ENCODE data around the gene EXOG. TPM values are rescaled to one million over a fixed set of nuclear protein-coding genes. Genes with fewer than 3 reads are reported as not detected.

The EXOG gene
- total and polyA plus RNA-seq, 2 donors (not counting 1 experiment from before 2014, with no cell fraction given) = 8.8 to 36.8 TPM

GRCh38 chr3:38551026-38551832 lies 55.1 kb downstream of the EXOG start:
- Histone ChIP-seq H3K27me3 (replicated peaks in 1 of 4; ENCODE audit: control extremely low read depth in 1 of 4, control insufficient read depth in 3 of 4, insufficient read depth in 4 of 4, low read length in 3 of 4) (peaks cover 0 to 6% (median 0%) of the 10 kb centered on the region in 4 experiments), H3K9me3 (ENCODE audit: control extremely low read depth in 1 of 3, control insufficient read depth in 2 of 3, insufficient read depth in 1 of 3, low read length in 2 of 3) (peaks cover 0 to 11% (median 0%) of the 10 kb centered on the region in 3 donors), H3K79me2 (ENCODE audit: control insufficient read depth, insufficient read depth, low read length) (no peaks in the 10 kb centered on the region), H2AFZ (ENCODE audit: insufficient read depth, low read depth, low read length, poor library complexity, severe bottlenecking) (no peak overlapping the region), H3K9ac (ENCODE audit: low read length) (no peak overlapping the region), H3K27ac (ENCODE audit: low read length in 2 of 2) (no peak overlapping the region), H4K20me1 (ENCODE audit: control insufficient read depth, insufficient read depth, low read length, poor library complexity, severe bottlenecking) (no peaks in the 10 kb centered on the region), H3K4me2 (replicated peaks; ENCODE audit: low read depth, low read length, poor library complexity, severe bottlenecking) (no peak overlapping the region), H3K4me3 (ENCODE audit: control extremely low read depth in 1 of 5, extremely low read depth in 1 of 5, insufficient read depth in 1 of 5, low read depth in 2 of 5, low read length in 4 of 5) (no peak overlapping the region), H3K36me3 (replicated peaks in 1 of 2; ENCODE audit: control extremely low read depth in 1 of 2, control insufficient read depth in 1 of 2, extremely low read depth in 1 of 2, insufficient read depth in 2 of 2, low read length in 1 of 2) (no peaks in the 10 kb centered on the region), H3K4me1 (ENCODE audit: control insufficient read depth in 2 of 2, insufficient read depth in 2 of 2, low read length in 2 of 2) (no peaks in the 10 kb centered on the region)
- intact Hi-C loops (cut with micrococcal nuclease) = no loop called here
- H3K27me3 Mint-ChIP-seq = peaks cover 10% of the 10 kb centered on the region
- ChIA-PET CTCF (no interaction called here), POLR2A (no interaction called here)
- 95% methylated on average over 29 of the region's 30 CpGs for WGBS (ENCODE audit: insufficient coverage)
- DNase-seq (no peak), ATAC-seq (ENCODE audit: low read depth) (no peak)
- TF ChIP-seq EZH2 (IDR thresholded peaks at IDR 0.05; ENCODE audit: borderline replicate concordance, insufficient read depth, low read depth, low read length, poor library complexity, severe bottlenecking) = no peak
- TF ChIP-seq, protein P1, sequence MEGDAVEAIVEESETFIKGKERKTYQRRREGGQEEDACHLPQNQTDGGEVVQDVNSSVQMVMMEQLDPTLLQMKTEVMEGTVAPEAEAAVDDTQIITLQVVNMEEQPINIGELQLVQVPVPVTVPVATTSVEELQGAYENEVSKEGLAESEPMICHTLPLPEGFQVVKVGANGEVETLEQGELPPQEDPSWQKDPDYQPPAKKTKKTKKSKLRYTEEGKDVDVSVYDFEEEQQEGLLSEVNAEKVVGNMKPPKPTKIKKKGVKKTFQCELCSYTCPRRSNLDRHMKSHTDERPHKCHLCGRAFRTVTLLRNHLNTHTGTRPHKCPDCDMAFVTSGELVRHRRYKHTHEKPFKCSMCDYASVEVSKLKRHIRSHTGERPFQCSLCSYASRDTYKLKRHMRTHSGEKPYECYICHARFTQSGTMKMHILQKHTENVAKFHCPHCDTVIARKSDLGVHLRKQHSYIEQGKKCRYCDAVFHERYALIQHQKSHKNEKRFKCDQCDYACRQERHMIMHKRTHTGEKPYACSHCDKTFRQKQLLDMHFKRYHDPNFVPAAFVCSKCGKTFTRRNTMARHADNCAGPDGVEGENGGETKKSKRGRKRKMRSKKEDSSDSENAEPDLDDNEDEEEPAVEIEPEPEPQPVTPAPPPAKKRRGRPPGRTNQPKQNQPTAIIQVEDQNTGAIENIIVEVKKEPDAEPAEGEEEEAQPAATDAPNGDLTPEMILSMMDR (IDR thresholded peaks at IDR 0.05) = no peak
- no peaks in the 10 kb centered on the region for H3K4me1 Mint-ChIP-seq
- no peak overlapping the region for H3K4me3 Mint-ChIP-seq
- no peak overlapping the region for H3K27ac Mint-ChIP-seq
- peaks cover 4% of the 10 kb centered on the region for H3K9me3 Mint-ChIP-seq (ENCODE audit: insufficient read depth)

DNA sequence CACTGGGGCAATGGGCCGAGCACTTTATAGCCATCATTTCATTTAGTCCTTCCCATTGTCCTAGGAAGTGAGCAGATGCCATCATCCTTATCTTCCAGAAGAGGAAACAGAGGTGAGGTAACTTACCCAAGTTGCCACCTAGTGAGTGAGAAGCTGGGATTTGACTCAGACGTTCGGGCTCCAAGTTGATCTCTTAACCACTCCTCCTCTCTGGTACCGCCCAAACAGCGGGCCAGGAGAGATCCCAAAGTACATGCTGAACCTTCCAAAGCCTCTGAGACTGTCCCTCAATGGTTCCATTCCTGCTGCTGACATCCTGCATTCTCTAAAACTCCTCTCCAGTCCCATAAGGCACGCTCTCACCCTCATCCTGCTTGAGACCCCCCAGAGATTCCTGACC lies 56.2 kb downstream of the EXOG start:
- no peak for TF ChIP-seq EZH2 (IDR thresholded peaks at IDR 0.05; ENCODE audit: borderline replicate concordance, insufficient read depth, low read depth, low read length, poor library complexity, severe bottlenecking)
- intact Hi-C loops (cut with micrococcal nuclease) = no loop called here
- Mint-ChIP-seq H3K4me3 (no peak overlapping the region), H3K4me1 (no peaks in the 10 kb centered on the region), H3K9me3 (ENCODE audit: insufficient read depth) (peaks cover 4% of the 10 kb centered on the region), H3K27me3 (peaks cover 16% of the 10 kb centered on the region), H3K27ac (no peak overlapping the region)
- Histone ChIP-seq H3K36me3 (replicated peaks in 1 of 2; ENCODE audit: control extremely low read depth in 1 of 2, control insufficient read depth in 1 of 2, extremely low read depth in 1 of 2, insufficient read depth in 2 of 2, low read length in 1 of 2) (no peaks in the 10 kb centered on the region), H3K79me2 (ENCODE audit: control insufficient read depth, insufficient read depth, low read length) (no peaks in the 10 kb centered on the region), H2AFZ (ENCODE audit: insufficient read depth, low read depth, low read length, poor library complexity, severe bottlenecking) (no peak overlapping the region), H3K9ac (ENCODE audit: low read length) (no peak overlapping the region), H3K4me1 (ENCODE audit: control insufficient read depth in 2 of 2, insufficient read depth in 2 of 2, low read length in 2 of 2) (no peaks in the 10 kb centered on the region), H4K20me1 (ENCODE audit: control insufficient read depth, insufficient read depth, low read length, poor library complexity, severe bottlenecking) (no peaks in the 10 kb centered on the region), H3K27ac (ENCODE audit: low read length in 2 of 2) (no peak overlapping the region), H3K4me2 (replicated peaks; ENCODE audit: low read depth, low read length, poor library complexity, severe bottlenecking) (no peak overlapping the region), H3K27me3 (replicated peaks in 1 of 4; ENCODE audit: control extremely low read depth in 1 of 4, control insufficient read depth in 3 of 4, insufficient read depth in 4 of 4, low read length in 3 of 4) (peaks cover 0 to 6% (median 0%) of the 10 kb centered on the region in 4 experiments), H3K9me3 (ENCODE audit: control extremely low read depth in 1 of 3, control insufficient read depth in 2 of 3, insufficient read depth in 1 of 3, low read length in 2 of 3) (peaks cover 0 to 11% (median 0%) of the 10 kb centered on the region in 3 donors), H3K4me3 (ENCODE audit: control extremely low read depth in 1 of 5, extremely low read depth in 1 of 5, insufficient read depth in 1 of 5, low read depth in 2 of 5, low read length in 4 of 5) (no peak overlapping the region)
- DNase-seq (no peak), ATAC-seq (ENCODE audit: low read depth) (no peak)
- 78% methylated on average over 5 of the region's 6 CpGs for WGBS (ENCODE audit: insufficient coverage)
- CTCF ChIA-PET = no interaction called here
- POLR2A ChIA-PET = no interaction called here

Measured in B cell (primary cell).